Measurements from ENCODE around the gene FAM216A.

GRCh38 chr12:110505332-110505731 is 36.7 kb downstream of the FAM216A start:
- TF ChIP-seq EP300 (IDR thresholded peaks at IDR 0.05): no peak
- TF ChIP-seq CTCF (IDR thresholded peaks at IDR 0.05): no peak
- no peak for TF ChIP-seq POLR2A (IDR thresholded peaks at IDR 0.05)
